KG1 (cell line): Measurements from ENCODE around the gene PIGO.

Experiments used
- DNase-seq: peaks from one replicate; lab custom pipeline; 2025; lab: John Stamatoyannopoulos, UW

PIGO gene

DNA sequence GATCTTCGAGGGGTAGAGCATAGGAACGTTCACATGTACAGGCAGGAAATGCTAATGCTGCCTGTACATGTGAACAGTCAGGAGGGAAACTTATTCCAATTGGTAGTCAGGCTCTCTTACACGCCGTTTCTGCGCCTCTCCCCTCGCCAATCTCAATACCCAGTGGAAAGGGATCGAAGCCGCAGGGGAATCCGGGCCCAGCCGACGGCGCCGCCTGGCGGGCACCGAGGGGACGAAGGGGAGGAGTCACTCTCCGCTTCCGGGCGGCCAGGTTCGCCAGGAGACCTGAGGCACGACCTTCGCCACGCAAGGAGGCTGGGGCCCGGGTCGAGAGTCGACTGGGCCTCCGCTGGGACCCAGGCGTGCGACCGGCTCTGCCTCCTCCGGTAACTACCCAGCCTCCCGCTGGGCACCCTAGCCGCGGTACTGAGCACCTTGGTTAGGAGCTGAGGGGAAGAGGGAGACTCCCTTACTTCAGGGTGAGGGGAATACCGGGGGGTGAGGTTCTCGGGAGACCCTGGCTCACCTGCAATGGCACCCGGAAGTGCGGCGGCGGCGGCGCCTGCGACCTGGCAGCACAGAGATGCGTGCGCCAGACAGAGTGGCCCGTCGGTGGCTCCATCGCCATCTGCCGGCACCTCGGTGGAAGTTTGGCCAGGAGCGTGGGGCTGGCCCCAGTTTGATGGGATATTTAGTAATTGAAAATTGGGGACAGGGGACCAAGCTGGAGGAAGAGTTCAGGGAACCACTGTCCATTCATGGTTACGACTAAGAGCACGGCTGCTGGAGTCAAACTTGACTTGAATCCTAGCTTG is at the start of gene PIGO:
TSS of gene PIGO (minus strand) at position 557 of the 815 bp plus-strand sequence. CDS start 1,026 bp downstream, outside the sequence.
- DNase-seq, result peak; percentile 85

GRCh38 chr9:35142037-35142436 is 45.6 kb upstream of the PIGO start:
- DNase-seq, result no peak

- DNase-seq, result no peak
Measured at GRCh38 chr9:35140093-35140492, 43.7 kb upstream of the PIGO start.

DNA sequence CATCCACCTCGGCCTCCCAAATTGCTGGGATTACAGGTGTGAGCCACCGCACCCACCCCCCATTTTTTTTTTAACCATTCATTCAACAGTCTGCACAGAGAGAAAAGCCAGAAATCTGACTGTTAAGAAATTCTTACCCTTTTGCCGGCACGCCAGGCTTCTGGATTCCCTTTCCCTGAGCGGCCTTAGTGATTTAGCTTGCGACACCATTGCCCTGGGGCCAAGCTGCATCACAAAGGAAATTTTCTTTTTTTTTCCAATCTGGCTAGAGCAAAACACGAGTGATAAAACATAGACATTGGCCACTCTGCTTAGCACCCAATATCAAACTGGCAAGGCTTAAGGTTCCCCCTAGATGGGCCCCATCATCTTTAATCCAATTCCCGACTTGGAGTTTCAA is 40.5 kb upstream of the PIGO start:
- no peak for DNase-seq

DNA sequence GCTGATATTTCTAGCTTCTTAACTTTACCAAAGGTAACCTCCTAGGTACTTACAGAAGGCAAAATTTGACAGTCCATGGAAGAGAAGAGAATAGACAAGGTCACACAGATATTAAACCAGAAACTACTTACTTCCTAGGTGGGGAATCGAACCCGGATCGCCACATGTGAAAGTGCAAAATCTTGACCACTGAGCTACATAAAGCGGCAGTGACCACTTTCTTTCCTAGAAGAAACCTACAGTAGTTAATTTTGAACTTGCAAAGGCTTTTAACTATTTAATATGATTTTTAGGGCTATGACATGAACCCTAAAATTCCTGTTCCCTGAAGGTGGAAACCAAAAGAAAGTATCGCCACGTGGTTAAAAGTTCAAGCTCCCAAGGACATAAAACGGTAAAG is 39.6 kb upstream of the PIGO start:
- no peak for DNase-seq

DNA sequence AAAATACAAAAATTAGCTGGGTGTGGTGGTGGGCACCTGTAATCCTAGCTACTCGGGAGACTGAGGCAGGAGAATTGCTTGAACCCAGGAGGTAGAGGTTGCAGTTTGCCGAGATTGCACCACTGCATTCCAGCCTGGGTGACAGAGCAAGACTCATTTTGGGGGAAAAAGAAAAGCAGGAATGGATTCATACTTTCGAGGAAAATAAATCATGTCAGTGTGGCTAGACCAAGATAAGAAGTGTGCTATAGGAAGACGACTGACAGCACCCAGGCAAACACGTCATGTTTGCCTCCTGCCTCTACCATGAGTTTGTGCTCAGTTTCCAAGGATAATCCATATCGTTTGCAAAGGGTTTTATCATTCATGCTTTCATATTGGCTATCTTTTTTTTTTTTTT is 38.5 kb upstream of the PIGO start:
- DNase-seq, result no peak

DNA sequence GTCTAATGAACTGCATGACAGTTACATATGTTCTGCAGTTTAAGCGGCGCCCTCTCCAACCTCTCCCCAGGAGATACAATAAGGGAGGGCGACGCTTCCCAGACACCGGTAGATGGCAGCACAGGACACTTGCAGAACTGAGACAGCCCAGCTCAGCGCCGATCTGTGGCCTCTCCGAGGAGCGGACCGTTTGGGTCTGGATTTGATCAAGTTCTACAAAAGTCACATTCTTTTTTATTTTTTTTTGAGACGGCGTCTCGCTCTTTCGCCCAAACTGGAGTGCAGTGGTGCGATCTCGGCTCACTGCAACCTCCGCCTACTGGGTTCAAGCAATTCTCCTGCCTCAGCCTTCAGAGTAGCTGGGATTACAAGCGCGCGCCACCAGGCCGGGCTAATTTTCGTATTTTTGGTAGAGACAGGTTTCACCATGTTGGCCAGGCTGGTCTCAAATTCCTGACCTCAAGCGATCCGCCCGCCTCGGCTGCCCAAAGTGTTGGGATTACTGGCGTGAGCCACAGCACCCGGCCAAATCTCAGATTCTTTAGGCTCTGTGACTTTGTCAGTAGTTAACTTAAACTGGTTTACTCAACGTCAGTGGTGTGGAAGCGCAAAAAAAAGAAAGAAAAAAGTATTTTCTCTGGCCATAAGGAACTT is 20.6 kb upstream of the PIGO start:
- DNase-seq, result peak; percentile 86

- DNase-seq, result no peak
Measured at GRCh38 chr9:35116539-35116897, 20.1 kb upstream of the PIGO start.

DNA sequence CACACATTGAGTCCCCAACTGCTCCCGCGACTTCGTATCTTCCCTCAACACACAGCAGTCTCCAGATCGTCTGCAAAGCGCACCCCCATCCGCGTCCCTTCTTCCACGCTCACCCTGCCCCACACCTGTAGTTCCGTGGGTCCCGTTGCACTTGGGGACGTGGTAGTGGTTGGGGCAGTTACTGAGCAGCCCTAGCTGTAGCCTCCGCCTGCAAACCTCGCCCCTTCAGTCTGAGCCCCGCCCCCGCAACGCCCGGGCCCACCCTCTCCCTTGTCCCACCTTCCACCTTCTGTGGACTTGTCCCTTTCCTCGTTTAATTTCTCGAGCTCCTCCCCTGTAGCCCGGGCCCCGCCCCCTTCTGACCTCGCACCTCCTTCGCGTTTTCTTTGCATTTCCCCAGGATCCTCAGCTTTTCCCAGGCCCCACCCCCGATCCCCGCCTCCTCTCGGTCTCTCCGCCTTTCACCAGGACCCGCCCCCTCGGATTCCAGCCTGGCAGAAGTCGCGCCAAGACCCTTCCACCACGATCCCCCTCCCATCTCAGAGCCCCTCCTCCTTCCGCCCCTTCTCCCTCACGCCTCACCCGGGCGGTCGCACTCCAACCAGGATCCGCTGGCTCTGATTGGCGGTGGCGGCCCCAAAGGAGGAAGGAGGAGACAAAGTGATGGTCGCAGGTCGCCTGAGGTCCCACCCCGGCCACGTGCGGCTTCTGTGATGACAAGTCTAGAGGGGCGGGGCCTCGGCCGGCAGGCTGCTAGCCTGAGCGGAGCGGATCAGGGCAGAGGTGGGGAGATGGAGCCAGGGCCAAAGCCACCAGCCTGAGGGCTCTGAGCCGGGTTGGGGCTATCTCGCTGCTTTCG is 19.5 kb upstream of the PIGO start, which contains the start of gene ATOSB:
TSS of gene ATOSB (minus strand) at position 183 of the 859 bp plus-strand sequence. CDS start 7,588 bp downstream, outside the sequence.
- peak; percentile 82 for DNase-seq

GRCh38 chr9:35114840-35115628 is 18.6 kb upstream of the PIGO start:
- DNase-seq, result peak; percentile 55

DNA sequence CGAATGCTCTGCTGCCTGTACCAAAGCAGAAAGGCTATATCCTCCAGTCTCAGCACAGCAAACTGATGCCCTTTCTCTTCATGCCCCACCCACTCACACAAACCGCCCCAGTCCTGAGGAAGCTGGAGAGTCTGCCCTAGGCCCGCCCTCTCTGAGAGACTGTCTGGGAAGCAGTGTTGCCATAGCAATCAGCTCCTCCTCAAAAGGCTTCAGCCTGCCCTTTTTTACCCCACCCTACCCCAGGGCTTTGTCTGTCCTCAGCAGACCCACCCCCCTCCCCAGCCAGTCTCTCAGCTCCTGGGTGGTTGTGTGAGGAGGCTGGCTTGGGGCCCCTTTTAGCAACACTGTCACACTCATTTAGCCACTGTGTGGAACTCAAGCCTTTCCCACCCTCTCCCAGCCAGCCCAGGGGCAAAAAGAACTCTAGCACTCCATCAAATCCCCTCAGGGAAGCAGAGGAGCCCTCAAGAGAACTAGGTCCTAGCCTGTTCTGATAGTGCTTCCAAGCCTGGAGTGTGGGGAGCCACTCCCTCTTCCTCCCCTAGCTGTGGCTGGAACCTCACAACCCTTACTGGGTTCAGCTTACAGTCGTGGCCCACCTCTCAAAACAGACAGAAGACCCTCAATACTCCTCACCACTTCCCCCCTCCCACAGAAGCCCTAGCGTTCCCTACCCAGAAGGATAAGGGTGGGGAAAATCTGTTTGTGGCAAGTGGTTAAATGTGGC is 17.9 kb upstream of the PIGO start:
- peak; percentile 19 for DNase-seq

DNA sequence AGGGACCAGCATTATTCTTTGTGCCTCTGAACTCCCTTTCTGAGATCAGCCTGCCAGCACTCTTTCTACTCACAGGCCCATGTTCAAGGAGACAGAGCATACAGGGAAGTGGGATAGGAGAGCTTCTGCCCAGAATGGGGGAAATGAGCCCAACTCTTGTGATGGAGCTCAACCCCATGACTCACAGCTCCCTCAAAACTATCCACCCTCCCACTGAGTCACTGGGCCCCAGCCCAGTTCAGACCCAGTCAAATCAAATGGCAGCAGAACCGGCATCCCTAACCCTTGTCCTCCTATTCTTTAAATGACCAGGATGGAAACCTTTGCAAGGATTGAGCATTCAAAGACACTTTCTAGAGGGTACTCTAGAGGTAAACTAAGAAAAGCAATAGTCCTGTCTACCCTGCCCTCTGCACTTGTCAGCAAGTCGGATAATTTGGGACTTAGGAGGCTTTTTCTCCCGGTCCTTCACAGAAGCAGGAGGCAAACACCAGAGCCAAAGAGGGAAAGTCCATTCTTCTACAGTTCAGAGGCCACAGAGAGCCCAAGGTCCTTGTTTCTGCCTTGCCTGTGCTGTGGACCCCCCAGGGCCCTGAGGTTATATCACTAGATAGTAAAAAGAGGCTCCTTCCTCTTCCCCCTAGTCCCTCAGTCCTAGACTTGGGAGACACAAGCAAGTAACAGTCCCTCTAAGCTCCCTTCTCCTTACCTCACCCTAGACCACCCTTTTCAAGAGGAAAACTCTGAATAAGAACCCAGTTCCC is 16.0 kb upstream of the PIGO start:
- DNase-seq, result no peak

DNA sequence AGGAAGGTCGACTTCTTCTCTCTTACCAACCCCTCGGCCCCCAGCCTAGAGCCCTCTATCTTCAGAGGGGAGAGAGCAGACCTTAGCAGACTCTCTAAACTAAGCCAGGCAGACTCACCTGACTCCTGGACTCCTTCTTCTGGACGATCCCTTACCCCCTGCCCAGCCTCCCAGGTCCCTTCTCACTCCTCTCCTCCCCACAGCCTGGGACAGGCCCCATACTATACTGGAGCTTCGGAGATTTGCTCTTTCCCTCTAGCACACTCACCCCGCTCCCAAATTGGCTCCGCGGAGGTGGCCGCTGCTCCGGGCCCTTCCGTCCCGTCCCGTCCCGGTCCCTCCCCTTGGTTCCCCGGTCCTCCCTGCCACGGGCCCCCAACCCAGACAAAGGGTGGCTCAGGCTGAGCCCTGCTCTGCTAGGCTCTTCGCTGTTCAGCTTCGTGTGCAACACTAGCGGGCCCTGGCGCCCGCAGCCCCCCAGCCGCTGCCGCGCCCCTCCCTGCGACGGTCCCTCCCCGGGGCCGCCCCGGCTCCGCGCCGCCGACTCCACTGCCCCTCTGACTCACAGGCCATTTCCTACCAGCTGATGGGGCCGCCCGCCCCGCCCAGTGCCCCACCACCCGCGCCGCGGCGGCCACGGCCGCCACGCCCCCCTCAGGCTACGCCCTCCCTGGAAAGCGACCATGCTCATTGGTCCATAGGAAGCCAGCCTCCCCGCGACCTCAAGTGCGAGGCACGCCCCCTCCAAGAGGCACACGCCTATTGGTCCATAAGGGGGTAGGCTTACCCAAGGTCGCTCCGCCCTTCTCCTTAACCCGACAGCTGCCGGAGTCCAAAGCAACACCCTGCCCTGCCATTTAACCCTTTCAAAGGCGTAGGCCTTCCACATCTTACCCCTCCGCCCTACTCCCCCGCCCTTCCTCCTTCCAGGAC is 14.9 kb upstream of the PIGO start:
- DNase-seq, result peak; percentile 87

- DNase-seq, result no peak
Measured at GRCh38 chr9:35110327-35110761, 14.0 kb upstream of the PIGO start.

GRCh38 chr9:35108946-35109575 is 12.7 kb upstream of the PIGO start:
- peak; percentile 5 for DNase-seq

DNA sequence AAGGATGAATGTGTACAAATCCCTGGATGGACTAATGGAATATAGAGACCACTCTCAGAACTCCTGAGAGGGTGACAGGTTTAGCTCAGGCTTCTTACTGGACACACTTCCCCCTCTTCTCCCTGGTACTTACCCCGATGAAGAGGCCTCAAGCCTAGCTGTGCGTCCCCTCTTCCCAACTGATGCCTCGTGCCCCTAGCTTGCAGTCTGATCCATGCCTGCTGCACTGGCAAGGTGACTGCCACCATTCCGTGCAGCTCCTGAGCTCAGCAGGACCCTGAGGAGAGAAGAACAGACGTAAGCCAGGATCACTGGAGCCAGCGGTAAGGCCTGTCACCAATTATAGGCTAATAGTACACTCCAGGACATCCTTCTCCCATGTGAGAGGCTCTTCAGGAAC is 12.1 kb upstream of the PIGO start:
- no peak for DNase-seq

- DNase-seq, result no peak
Measured at GRCh38 chr9:35107297-35108290, 11.2 kb upstream of the PIGO start.
